GM12872 (cell line): ENCODE measurements around the gene USP36.

Source experiments
- CTCF ChIP-seq: IDR thresholded peaks from 3 replicates; pipeline ENCODE4 v1.5.1; 2011; ENCODE audit warnings: low read depth, mild to moderate bottlenecking, low read length, moderate library complexity; ENCODE audit not compliant: insufficient read depth

The USP36 gene

GRCh38 chr17:78765821-78766220 is 74.8 kb downstream of the USP36 start:
- TF ChIP-seq CTCF, result no peak

- TF ChIP-seq CTCF, result no peak
These were observed 75.7 kb downstream of the USP36 start for GRCh38 chr17:78764871-78765270.

GRCh38 chr17:78763561-78763960 is 77.1 kb downstream of the USP36 start:
- TF ChIP-seq CTCF, result no peak

- no peak for TF ChIP-seq CTCF
These were observed 78.7 kb downstream of the USP36 start for GRCh38 chr17:78761789-78762406.

GRCh38 chr17:78759969-78760352 is 80.7 kb downstream of the USP36 start:
- TF ChIP-seq CTCF, result no peak

- TF ChIP-seq CTCF, result no peak
These were observed 81.2 kb downstream of the USP36 start for GRCh38 chr17:78759203-78759968.

- TF ChIP-seq CTCF, result no peak
These were observed 87.0 kb downstream of the USP36 start for GRCh38 chr17:78753316-78754250.
